ENCODE results near the gene LRBA. TPM values are rescaled to one million over a fixed set of nuclear protein-coding genes. Genes with fewer than 3 reads are reported as not detected.

Gene LRBA
- total and polyA plus RNA-seq, 9 of the 15 experiments (the other 6 are each of a cell fraction or from before 2014, with no cell fraction given), result 24.2 to 88.7 (median 59.7) TPM

DNA sequence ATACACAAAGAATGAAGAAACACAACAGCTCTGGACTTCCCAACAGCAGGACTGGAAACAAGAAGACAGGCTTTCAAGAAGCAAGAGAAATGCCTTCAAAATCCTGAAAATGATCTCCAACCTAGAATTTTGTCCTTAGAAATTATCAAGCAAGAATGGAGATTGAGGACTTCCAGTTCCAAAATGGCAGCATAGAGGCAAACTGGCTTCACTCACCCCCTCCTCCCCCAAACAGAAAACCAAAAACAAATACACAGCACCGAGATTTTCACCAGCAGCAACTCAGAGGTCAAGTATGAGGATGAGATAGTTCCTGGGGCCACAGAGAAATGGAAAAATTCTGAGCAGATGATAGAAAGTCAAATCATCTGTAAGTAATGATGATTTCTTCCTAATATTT is 40.5 kb upstream of the LRBA start:
- Histone ChIP-seq H3K9ac (ENCODE audit: insufficient read depth in 1 of 2, low read depth in 2 of 2, low read length in 2 of 2) (no peak overlapping the region), H3K9me3 (replicated peaks; ENCODE audit: control insufficient read depth, insufficient read depth, low read depth, low read length) (no peaks in the 10 kb centered on the region), H2AFZ (ENCODE audit: low read depth, low read length) (peak overlapping the region; percentile 70), H3K27ac (ENCODE audit: extremely low read depth, low read depth, low read length) (no peak overlapping the region), H3K4me2 (ENCODE audit: insufficient read depth, low read length) (no peak overlapping the region), H4K20me1 (replicated peaks; ENCODE audit: control insufficient read depth, insufficient read depth, low read length) (no peaks in the 10 kb centered on the region), H3K4me1 (replicated peaks in 1 of 2; ENCODE audit: control insufficient read depth in 2 of 2, insufficient read depth in 2 of 2, low read length in 2 of 2) (peaks cover 0 to 5% of the 10 kb centered on the region in 2 experiments; a peak in 1 of 5 replicates), H3K36me3 (ENCODE audit: control insufficient read depth, insufficient read depth, low read length) (no peaks in the 10 kb centered on the region), H3K4me3 (no peak overlapping the region), H3K79me2 (ENCODE audit: control insufficient read depth, insufficient read depth, low read length) (no peaks in the 10 kb centered on the region), H3K9me1 (ENCODE audit: control insufficient read depth, insufficient read depth, low read length) (no peaks in the 10 kb centered on the region), H3K27me3 (ENCODE audit: control insufficient read depth in 2 of 2, insufficient read depth in 2 of 2, low read length in 2 of 2) (no peaks in the 10 kb centered on the region)
- 0% methylated on average over 1 of the region's 1 CpG for WGBS (ENCODE audit: insufficient coverage, low coverage, missing lambda C conversion rate)
- in situ Hi-C loops (cut with MboI) (no loop called here), intact Hi-C loops (cut with micrococcal nuclease) (no loop called here)
- TF ChIP-seq TFAM (CRISPR knock-in tag; conservative IDR thresholded peaks at IDR 0.05), result no peak
- no peak for TF ChIP-seq ZNF3 (CRISPR knock-in tag; IDR thresholded peaks at IDR 0.05)
- peak in 1 of 3 experiments; percentile 53 for TF ChIP-seq YY1 (IDR thresholded peaks at IDR 0.05; ENCODE audit: borderline replicate concordance in 1 of 3, control insufficient read depth in 1 of 3, extremely low read depth in 1 of 3, insufficient read depth in 3 of 3, insufficient read length in 1 of 3, insufficient replicate concordance in 2 of 3, low read depth in 1 of 3, low read length in 2 of 3)
- POLR2A ChIA-PET, result no interaction called here
- ATAC-seq (peak; percentile 48; the same call in 2 of the 3 replicates), DNase-seq (ENCODE audit: extremely low read depth in 1 of 4, low spot score in 3 of 4) (no peak), FAIRE-seq (no peak)
- BruUV-seq (replicated peaks), result TSS peak; percentile 95
- CTCF ChIA-PET (ENCODE audit: low intra/inter-chr PET ratio), result no interaction called here

GRCh38 chr4:151052785-151053184 is 37.7 kb upstream of the LRBA start:
- WGBS (ENCODE audit: insufficient coverage, low coverage, missing lambda C conversion rate), result 58% methylated on average over 3 of the region's 3 CpGs
- no peak overlapping the region for H3K4me2 ChIP-seq (ENCODE audit: insufficient read depth, low read length)
- no peaks in the 10 kb centered on the region for H3K9me1 ChIP-seq (ENCODE audit: control insufficient read depth, insufficient read depth, low read length)
- ChIA-PET CTCF (ENCODE audit: low intra/inter-chr PET ratio) (no interaction called here), POLR2A (no interaction called here)
- H3K9me3 ChIP-seq (replicated peaks; ENCODE audit: control insufficient read depth, insufficient read depth, low read depth, low read length), result no peaks in the 10 kb centered on the region
- FAIRE-seq, result no peak
- H3K4me3 ChIP-seq, result no peak overlapping the region
- H3K36me3 ChIP-seq (ENCODE audit: control insufficient read depth, insufficient read depth, low read length), result no peaks in the 10 kb centered on the region
- H3K27me3 ChIP-seq (ENCODE audit: control insufficient read depth in 2 of 2, insufficient read depth in 2 of 2, low read length in 2 of 2), result no peaks in the 10 kb centered on the region
- ATAC-seq, result no peak
- H3K9ac ChIP-seq (ENCODE audit: insufficient read depth in 1 of 2, low read depth in 2 of 2, low read length in 2 of 2), result no peak overlapping the region
- in situ Hi-C loops (cut with MboI), result no loop called here
- H4K20me1 ChIP-seq (replicated peaks; ENCODE audit: control insufficient read depth, insufficient read depth, low read length), result no peaks in the 10 kb centered on the region
- intact Hi-C loops (cut with micrococcal nuclease), result no loop called here
- BruUV-seq (replicated peaks), result no TSS peak
- no peak overlapping the region for H3K27ac ChIP-seq (ENCODE audit: extremely low read depth, low read depth, low read length)
- TF ChIP-seq ZZZ3 (IDR thresholded peaks at IDR 0.05) (no peak), PHF20 (IDR thresholded peaks at IDR 0.05; ENCODE audit: partially characterized antibody) (no peak), SP1 (CRISPR knock-in tag; IDR thresholded peaks at IDR 0.05) (no peak), GTF2E2 (tag; IDR thresholded peaks at IDR 0.05) (no peak)
- no peak for DNase-seq (ENCODE audit: extremely low read depth in 1 of 4, low spot score in 3 of 4)
- no peaks in the 10 kb centered on the region for H3K79me2 ChIP-seq (ENCODE audit: control insufficient read depth, insufficient read depth, low read length)
- H3K4me1 ChIP-seq (replicated peaks in 1 of 2; ENCODE audit: control insufficient read depth in 2 of 2, insufficient read depth in 2 of 2, low read length in 2 of 2), result peaks cover 0 to 5% of the 10 kb centered on the region in 2 experiments; a peak in 1 of 5 replicates
- no peak overlapping the region for H2AFZ ChIP-seq (ENCODE audit: low read depth, low read length)

Measured in K562 (cell line).